ENCODE results near the gene KCNC4.
A peak's percentile ranks its signal among the peaks of the same experiment; 100 is the strongest.

KCNC4 gene

DNA sequence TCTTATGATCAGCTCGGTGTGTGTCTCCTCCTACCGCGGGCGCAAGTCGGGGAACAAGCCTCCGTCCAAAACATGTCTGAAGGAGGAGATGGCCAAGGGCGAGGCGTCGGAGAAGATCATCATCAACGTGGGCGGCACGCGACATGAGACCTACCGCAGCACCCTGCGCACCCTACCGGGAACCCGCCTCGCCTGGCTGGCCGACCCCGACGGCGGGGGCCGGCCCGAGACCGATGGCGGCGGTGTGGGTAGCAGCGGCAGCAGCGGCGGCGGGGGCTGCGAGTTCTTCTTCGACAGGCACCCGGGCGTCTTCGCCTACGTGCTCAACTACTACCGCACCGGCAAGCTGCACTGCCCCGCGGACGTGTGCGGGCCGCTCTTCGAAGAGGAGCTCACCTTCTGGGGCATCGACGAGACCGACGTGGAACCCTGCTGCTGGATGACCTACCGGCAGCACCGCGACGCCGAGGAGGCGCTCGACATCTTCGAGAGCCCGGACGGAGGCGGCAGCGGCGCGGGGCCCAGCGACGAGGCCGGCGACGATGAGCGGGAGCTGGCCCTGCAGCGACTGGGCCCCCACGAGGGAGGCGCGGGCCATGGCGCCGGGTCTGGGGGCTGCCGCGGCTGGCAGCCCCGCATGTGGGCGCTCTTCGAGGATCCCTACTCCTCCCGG, 1.5 kb downstream of the KCNC4 start:
- peak in 1 of 14 donors; percentile 38 for DNase-seq

DNA sequence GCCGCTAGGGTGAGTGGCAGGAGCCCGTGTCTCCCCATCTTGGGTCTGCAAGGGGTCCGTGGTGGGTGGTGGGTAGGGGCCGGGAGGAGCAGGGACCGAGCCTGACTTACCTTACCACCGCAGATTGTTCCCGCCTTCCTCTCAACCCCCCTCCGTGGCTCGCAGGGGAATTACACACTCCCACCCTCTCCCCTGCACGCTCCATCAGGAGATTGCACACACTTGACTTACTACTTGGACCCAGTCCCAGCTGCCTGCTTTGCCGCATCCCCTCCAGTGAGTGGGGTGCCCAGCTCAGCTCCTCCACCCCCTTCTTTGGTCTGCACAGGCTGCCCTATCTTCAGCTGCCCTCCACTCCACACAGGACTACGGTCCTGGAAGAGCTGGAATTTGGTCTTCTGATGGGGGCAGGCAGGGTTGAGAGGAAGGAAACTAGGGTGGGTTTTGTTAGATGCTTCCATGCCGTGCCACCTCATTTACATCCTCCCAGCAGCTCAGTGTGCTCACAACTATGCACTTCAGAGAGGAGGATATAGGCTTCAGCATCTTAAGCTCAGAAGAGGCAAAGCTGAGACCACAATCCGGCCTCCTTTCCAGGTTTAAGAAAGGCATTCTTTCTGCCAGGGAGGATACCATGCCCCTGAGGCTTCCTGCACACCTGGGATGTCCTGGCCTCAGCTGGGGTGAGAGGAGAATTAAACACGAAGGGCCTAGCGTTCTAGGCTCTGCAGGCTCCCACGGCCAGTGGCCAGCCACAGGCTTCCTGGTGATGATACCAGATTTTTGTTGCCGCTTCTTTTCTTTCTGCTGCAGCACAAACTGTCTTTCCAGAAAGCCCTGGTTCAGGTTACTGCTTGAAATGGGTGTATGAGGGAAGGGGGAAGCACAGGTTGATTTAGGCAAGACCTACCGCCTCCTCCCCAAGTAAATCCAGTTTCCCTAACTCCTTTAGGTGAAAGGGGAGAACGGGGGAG, 2.3 kb downstream of the KCNC4 start:
- DNase-seq: peak in 3 of 14 donors; percentile 11 to 69 (median 14)

DNA sequence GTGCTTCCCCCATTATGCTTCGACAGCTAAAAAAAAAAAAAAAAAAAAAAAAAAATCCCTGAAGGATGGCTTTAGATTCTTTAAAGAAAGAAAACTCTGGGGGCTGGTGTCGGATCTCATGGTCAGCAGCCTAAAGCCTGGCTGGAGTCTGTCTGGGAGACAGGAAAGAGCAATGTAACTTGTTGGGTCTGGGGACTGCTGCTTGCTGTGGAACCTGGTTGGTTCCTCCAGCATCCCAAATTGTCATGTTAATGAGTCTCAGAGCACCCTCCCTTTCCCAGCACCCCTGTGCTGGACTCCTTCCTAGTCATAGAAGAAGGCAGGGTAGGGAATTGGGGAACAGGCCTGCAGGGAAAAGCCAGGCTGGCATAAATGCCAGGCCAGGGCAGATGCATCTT, 3.0 kb downstream of the KCNC4 start:
- no peak for DNase-seq

GRCh38 chr1:110214454-110215404, 4.6 kb downstream of the KCNC4 start:
- DNase-seq: peak in 1 of 14 donors; percentile 32

DNA sequence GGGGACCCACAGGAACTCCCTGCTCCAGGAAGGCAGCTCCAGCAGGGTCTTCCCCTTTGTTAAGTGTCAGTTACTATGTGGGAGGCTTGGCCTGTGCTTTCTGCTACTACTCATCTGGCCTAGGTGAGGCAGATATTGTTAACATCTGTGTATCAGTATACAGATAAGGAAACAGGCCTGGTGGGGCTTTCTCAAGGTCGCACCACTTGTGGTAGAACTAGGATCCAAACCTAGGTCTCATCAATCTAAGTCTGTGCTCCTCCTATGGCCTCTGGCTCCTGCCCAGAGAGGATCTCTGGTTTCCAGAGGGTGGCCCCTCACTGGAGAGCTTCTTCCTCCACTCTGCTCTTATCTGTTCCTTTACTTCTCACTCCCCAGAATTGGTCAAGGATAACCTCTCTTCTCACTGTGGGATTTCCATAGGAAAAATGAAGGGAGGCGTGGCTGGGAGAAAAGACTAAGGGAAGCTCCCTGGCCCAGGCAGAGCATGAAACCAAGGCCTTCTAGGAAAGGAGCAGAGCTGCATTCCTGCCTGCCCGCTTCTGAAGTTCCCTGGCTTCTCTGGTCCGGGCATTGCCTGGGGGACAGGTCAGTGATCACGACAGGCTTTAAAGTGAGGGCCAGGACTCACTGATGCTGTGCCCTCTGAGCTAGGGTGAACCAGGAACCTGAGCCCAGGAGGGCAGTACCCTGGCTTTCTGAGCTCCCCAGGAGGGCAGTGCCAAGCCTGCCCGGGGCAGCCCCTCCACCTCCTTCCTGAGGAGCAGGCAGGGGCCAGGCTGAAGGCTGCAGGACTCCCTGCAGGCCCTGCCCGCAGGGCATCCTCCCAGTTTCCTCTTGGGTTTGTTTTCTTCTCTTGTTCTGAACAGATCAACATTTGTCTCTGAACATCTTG, 5.8 kb downstream of the KCNC4 start:
- no peak for DNase-seq

- no peak for DNase-seq
Observed at GRCh38 chr1:110216844-110217444, 6.8 kb downstream of the KCNC4 start.

DNA sequence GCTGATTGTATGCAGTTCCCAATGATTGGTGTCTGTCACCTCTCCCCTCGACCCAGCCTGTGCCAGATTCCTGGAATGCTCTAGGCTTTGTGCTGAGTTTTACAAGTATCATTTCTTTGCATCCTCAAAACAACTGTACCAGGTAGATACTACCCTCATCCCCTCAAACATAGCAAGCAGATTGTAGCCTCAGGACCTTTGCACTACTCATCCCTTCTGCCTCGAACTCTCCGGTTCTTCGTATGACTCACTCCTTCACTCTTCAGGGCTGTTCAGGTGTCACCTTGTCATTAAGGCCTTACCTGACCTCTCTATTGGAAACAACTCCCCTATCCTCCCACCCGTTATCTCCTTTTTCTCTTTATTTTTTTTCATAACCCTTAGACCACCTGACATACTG, 8.0 kb downstream of the KCNC4 start:
- no peak for DNase-seq

GRCh38 chr1:110218739-110219138, 8.6 kb downstream of the KCNC4 start:
- DNase-seq: no peak

DNA sequence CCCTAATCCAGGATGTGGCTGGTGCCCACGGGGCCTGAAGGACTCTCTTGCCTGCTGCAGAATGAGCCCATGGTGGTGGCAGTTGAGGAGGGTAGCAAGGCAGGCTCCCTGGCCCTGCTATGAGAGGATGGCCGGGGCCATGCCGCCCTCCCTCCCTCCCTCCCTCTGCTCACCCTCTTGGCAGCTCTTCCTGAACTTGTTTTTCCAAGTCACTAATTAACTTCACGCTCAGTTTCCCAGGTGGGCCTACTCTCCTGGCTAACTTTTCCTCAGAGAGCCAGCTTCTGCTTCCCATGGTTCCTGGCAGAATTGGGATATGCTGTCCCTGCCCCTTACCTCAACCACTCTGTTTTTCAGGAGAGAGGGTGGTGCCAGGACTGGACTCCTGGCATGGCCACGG, 10.2 kb downstream of the KCNC4 start:
- DNase-seq: no peak

DNA sequence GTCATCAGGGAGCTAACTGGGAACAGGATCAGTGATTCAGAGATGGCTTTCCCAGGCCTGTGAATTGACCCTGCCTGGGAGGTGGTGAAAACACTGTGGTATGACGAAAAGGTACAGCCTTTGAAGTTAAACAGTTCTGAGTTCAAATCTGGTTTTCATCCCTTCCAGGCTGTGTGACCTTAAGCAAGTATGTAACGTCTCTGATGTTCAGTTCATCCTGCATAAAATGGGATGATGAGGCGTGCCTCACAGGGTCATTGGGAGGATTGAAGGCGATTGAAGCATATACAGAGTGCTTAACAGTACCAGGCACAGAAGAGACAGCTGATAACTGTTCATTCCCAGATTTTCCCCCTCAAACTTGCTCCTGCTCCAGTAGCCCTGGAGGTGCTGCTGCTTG, 11.0 kb downstream of the KCNC4 start:
- no peak for DNase-seq

DNA sequence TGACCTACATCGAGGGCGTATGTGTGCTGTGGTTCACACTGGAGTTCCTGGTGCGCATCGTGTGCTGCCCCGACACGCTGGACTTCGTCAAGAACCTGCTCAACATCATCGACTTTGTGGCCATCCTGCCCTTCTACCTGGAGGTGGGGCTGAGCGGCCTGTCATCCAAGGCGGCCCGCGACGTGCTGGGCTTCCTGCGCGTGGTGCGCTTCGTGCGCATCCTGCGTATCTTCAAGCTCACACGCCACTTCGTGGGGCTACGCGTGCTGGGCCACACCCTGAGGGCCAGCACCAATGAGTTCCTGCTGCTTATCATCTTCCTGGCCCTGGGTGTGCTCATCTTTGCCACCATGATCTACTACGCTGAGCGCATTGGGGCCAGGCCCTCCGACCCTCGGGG, 13.0 kb downstream of the KCNC4 start:
- DNase-seq: no peak

- no peak for DNase-seq
Observed at GRCh38 chr1:110223581-110223980, 13.5 kb downstream of the KCNC4 start.

- DNase-seq: no peak
Observed at GRCh38 chr1:110224240-110224995, 14.3 kb downstream of the KCNC4 start.

DNA sequence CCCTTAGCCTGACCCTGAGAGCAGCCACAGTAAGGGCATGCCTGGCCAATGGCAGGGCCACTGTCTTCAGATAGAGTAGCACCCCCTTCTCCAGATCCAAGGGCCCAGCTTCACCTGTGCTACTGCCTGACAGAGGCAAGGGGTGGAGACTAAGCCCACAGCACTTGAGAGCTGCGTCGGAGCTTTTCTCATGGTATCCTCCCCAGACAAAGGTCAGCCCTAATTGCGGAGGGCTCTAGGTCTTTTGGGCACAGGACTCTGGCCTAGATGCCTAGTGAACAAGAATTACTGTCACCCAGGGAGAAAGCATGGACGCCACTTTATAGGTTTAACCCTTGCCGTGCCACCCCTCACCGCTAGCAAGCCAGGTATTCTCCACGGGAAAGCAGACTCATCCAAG, 15.1 kb downstream of the KCNC4 start:
- DNase-seq: no peak

GRCh38 chr1:110225756-110226404, 15.8 kb downstream of the KCNC4 start:
- DNase-seq: no peak

GRCh38 chr1:110227774-110228173, 17.7 kb downstream of the KCNC4 start:
- peak in 1 of 14 donors; percentile 74 for DNase-seq

DNA sequence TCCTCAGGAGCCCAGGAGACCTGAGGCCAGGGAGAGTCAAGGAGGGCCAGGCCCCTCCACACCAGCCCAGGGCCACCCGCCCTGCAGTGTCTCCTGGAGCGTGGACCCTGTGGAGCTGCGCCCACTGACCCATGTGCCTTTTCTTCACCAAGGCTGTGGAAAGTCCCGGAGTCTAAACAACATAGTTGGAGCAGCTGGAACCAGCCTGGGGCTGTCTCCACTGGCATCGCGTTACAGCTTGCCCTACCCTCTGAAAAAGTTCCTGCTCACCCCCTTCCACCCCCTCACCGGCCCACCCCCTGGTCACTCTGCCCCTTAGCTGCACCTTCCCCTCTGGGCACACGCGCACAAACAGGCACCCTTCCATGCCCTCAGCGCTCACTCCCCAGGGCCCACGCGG, 18.3 kb downstream of the KCNC4 start:
- DNase-seq: no peak

GRCh38 chr1:110228869-110229268, 18.8 kb downstream of the KCNC4 start:
- no peak for DNase-seq

GRCh38 chr1:110229348-110230001, 19.4 kb downstream of the KCNC4 start:
- peak in 1 of 14 donors; percentile 73 for DNase-seq

Measured in C1 segment of cervical spinal cord (tissue), 14 donors.